ENCODE results near the gene TGM4. TPM values are rescaled to one million over a fixed set of nuclear protein-coding genes. Genes with fewer than 3 reads are reported as not detected.

The TGM4 gene
- total RNA-seq: under 1 TPM in 1 of 3 donors, not detected in 2; 0.16 TPM

- Histone ChIP-seq H3K9me3 (no peaks in the 10 kb centered on the region), H3K27ac (no peak within 1 kb of the TSS), H3K27me3 (no peaks in the 10 kb centered on the region), H3K4me3 (no peak within 1 kb of the TSS), H3K36me3 (no peaks in the 10 kb centered on the region), H3K4me1 (no peaks in the 10 kb centered on the region)
- intact Hi-C loops (cut with DNase I; ENCODE audit: low total_unique reads): no loop called here
- no peak for DNase-seq (ENCODE audit: low spot score in 2 of 2)
- TF ChIP-seq CTCF (IDR thresholded peaks at IDR 0.05): no peak
- TF ChIP-seq POLR2A (IDR thresholded peaks at IDR 0.05): no peak
- no peak for TF ChIP-seq POLR2AphosphoS5 (IDR thresholded peaks at IDR 0.05)
Measured at GRCh38 chr3:44874308-44874707, at the start of gene TGM4. Gene TGM4, plus strand, starts transcription at chr3:44874608. Its CDS starts 71 bp downstream, at chr3:44874679.

GRCh38 chr3:44825264-44825925, 49.0 kb upstream of the TGM4 start:
- no peak overlapping the region for H3K4me3 ChIP-seq
- H3K4me1 ChIP-seq: no peaks in the 10 kb centered on the region
- no peak for DNase-seq (ENCODE audit: low spot score in 2 of 2)
- intact Hi-C loops (cut with DNase I; ENCODE audit: low total_unique reads): no loop called here
- H3K27ac ChIP-seq: no peak overlapping the region
- no peaks in the 10 kb centered on the region for H3K36me3 ChIP-seq
- no peaks in the 10 kb centered on the region for H3K9me3 ChIP-seq
- TF ChIP-seq POLR2A (IDR thresholded peaks at IDR 0.05): no peak
- TF ChIP-seq CTCF (IDR thresholded peaks at IDR 0.05): no peak
- TF ChIP-seq POLR2AphosphoS5 (IDR thresholded peaks at IDR 0.05): no peak
- no peaks in the 10 kb centered on the region for H3K27me3 ChIP-seq

GRCh38 chr3:44827196-44827595, 47.2 kb upstream of the TGM4 start:
- Histone ChIP-seq H3K9me3 (no peaks in the 10 kb centered on the region), H3K4me3 (no peak overlapping the region), H3K27ac (no peak overlapping the region), H3K27me3 (no peaks in the 10 kb centered on the region), H3K4me1 (no peaks in the 10 kb centered on the region), H3K36me3 (no peaks in the 10 kb centered on the region)
- no peak for DNase-seq (ENCODE audit: low spot score in 2 of 2)
- no peak for TF ChIP-seq POLR2A (IDR thresholded peaks at IDR 0.05)
- TF ChIP-seq CTCF (IDR thresholded peaks at IDR 0.05): no peak
- no peak for TF ChIP-seq POLR2AphosphoS5 (IDR thresholded peaks at IDR 0.05)
- intact Hi-C loops (cut with DNase I; ENCODE audit: low total_unique reads): no loop called here

GRCh38 chr3:44831232-44831631, 43.2 kb upstream of the TGM4 start:
- intact Hi-C loops (cut with DNase I; ENCODE audit: low total_unique reads): no loop called here
- Histone ChIP-seq H3K4me3 (no peak overlapping the region), H3K4me1 (no peaks in the 10 kb centered on the region), H3K36me3 (no peaks in the 10 kb centered on the region), H3K9me3 (no peaks in the 10 kb centered on the region), H3K27me3 (no peaks in the 10 kb centered on the region), H3K27ac (no peak overlapping the region)
- no peak for DNase-seq (ENCODE audit: low spot score in 2 of 2)
- TF ChIP-seq POLR2A (IDR thresholded peaks at IDR 0.05) (no peak), CTCF (IDR thresholded peaks at IDR 0.05) (no peak), POLR2AphosphoS5 (IDR thresholded peaks at IDR 0.05) (no peak)

- Histone ChIP-seq H3K9me3 (no peaks in the 10 kb centered on the region), H3K27ac (no peak overlapping the region), H3K36me3 (no peaks in the 10 kb centered on the region), H3K4me1 (no peaks in the 10 kb centered on the region), H3K27me3 (no peaks in the 10 kb centered on the region), H3K4me3 (no peak overlapping the region)
- DNase-seq (ENCODE audit: low spot score in 2 of 2): no peak
- intact Hi-C loops (cut with DNase I; ENCODE audit: low total_unique reads): no loop called here
- no peak for TF ChIP-seq CTCF (IDR thresholded peaks at IDR 0.05)
- no peak for TF ChIP-seq POLR2A (IDR thresholded peaks at IDR 0.05)
- TF ChIP-seq POLR2AphosphoS5 (IDR thresholded peaks at IDR 0.05): no peak
Measured at GRCh38 chr3:44832032-44832431, 42.4 kb upstream of the TGM4 start.

Data from breast epithelium (tissue), 4 donors.